ENCODE measurements around the gene MUC3A. TPM values are rescaled to one million over a fixed set of nuclear protein-coding genes. Genes with fewer than 3 reads are reported as not detected.

MUC3A gene, protein sequence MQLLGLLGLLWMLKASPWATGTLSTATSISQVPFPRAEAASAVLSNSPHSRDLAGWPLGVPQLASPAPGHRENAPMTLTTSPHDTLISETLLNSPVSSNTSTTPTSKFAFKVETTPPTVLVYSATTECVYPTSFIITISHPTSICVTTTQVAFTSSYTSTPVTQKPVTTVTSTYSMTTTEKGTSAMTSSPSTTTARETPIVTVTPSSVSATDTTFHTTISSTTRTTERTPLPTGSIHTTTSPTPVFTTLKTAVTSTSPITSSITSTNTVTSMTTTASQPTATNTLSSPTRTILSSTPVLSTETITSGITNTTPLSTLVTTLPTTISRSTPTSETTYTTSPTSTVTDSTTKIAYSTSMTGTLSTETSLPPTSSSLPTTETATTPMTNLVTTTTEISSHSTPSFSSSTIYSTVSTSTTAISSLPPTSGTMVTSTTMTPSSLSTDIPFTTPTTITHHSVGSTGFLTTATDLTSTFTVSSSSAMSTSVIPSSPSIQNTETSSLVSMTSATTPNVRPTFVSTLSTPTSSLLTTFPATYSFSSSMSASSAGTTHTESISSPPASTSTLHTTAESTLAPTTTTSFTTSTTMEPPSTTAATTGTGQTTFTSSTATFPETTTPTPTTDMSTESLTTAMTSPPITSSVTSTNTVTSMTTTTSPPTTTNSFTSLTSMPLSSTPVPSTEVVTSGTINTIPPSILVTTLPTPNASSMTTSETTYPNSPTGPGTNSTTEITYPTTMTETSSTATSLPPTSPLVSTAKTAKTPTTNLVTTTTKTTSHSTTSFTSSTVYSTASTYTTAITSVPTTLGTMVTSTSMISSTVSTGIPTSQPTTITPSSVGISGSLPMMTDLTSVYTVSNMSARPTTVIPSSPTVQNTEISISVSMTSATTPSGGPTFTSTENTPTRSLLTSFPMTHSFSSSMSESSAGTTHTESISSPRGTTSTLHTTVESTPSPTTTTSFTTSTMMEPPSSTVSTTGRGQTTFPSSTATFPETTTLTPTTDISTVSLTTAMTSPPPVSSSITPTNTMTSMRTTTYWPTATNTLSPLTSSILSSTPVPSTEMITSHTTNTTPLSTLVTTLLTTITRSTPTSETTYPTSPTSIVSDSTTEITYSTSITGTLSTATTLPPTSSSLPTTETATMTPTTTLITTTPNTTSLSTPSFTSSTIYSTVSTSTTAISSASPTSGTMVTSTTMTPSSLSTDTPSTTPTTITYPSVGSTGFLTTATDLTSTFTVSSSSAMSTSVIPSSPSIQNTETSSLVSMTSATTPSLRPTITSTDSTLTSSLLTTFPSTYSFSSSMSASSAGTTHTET (N-terminal part only)
- not detected in 2 replicates for total RNA-seq

DNA sequence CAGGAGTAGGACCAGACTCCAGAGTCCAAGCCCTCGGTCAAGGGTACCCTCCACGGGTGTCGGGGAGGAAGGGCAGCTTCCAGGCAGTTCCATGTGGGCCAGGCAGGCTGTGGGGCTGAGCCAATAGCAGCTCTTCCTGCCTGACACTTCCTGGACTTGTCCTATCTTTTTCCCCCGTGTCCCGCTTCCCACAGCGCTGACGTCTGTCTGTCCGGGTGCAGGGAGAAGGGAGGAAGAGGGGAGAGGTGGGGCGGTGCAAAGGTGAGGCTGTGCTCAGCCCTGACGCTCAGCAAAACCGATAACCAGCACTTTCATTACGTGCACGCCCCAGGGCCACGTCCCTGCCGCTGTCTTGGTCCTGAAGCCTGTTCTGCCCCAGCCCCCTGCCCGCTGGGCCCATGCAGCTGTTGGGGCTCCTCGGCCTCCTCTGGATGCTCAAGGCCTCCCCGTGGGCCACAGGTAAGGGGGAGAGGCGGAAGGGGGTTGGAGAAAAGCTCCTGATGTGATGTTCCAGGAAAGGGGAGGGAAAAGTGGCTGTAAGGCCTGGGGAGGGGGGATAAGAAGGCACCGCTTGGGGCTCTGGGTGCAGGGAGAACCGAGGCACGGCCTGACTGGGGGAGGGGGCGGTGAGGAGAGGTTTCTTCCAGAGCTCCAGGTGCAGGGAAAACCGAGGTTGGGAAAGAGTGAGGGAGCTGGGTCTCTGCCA, at the start of gene MUC3A:
MUC3A (plus strand) TSS at position 308 of the 706 bp plus-strand sequence; CDS start at position 399, 91 bp downstream.

DNA sequence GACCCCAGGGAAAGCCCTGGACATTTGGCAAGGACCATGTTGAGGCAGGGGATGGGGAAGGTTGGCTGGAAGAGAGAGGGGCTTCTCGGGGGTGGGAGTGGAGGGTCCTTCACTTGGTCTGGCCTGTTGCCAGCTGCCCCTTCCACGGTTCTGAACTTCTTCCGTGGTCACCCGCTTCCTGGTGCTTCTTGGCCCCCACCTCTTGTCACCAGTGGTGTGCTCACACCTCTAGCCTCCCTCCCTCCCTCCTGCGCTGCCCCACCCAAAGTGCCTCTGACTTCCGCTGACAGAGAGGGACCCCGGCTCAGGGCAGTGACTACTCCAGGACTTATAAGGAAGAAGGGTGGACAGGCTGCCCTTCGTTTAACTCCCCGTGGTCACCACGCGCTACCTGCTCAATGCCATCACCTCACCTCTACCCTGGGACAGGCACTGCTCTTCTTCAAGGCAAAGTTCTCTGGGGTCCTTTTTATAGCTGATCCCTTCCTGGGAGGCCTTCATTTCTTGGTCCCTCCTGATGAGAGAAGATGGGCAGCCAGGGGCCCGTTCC, 19.8 kb downstream of the MUC3A start, which contains the start of gene MUC12:
MUC12 (plus strand) TSS at position 500 of the 550 bp plus-strand sequence. CDS start 58 bp downstream, outside the sequence.

Small RNA genes within 50 kb of the gene (small RNA-seq; reads per million reads assigned to genes)
- not detected for gene RN7SL549P
- not detected for gene RPS29P15

Other genes with a start within 250 kb of the MUC3A start
- 23.5 and 23.7 TPM in 2 replicates for gene POP7, start 243.4 kb upstream of the MUC3A start, total RNA-seq
- not detected in 2 replicates for gene EPO, start 229.1 kb upstream of the MUC3A start, total RNA-seq
- gene ZAN, start 215.9 kb upstream of the MUC3A start, total RNA-seq: not detected in 2 replicates
- 111 and 120 TPM in 2 replicates for gene EPHB4, start 122.0 kb upstream of the MUC3A start, total RNA-seq
- 29.4 and 30.2 TPM in 2 replicates for gene SLC12A9, start 96.8 kb upstream of the MUC3A start, total RNA-seq
- 139 and 186 TPM in 2 replicates for gene TRIP6, start 82.1 kb upstream of the MUC3A start, total RNA-seq
- 39.8 and 50.5 TPM in 2 replicates for gene SRRT, start 74.4 kb upstream of the MUC3A start, total RNA-seq
- 7.9 and 9.2 TPM in 2 replicates for gene UFSP1, start 59.8 kb upstream of the MUC3A start, total RNA-seq
- 0.49 TPM in 2 replicates for gene ACHE, start 53.6 kb upstream of the MUC3A start, total RNA-seq
- gene MUC12, start 20.0 kb downstream of the MUC3A start, total RNA-seq: under 0.01 TPM in 1 of 2 replicates, not detected in the other
- gene MUC17, start 70.5 kb downstream of the MUC3A start, total RNA-seq: not detected in 2 replicates
- gene TRIM56, start 135.9 kb downstream of the MUC3A start, total RNA-seq: 20.4 and 25.3 TPM in 2 replicates
- gene SERPINE1, start 177.6 kb downstream of the MUC3A start, total RNA-seq: 290 and 467 TPM in 2 replicates
- gene AP1S1, start 204.9 kb downstream of the MUC3A start, total RNA-seq: 124 and 145 TPM in 2 replicates
- 0.16 TPM in 1 of 2 replicates, not detected in the other for gene VGF, start 216.0 kb downstream of the MUC3A start, total RNA-seq
- not detected in 2 replicates for gene NAT16, start 230.8 kb downstream of the MUC3A start, total RNA-seq

Measured in hair follicle dermal papilla cell (primary cell).